GM12874 (cell line): ENCODE measurements around the gene TIMP2.

ENCODE experiments used
- TF ChIP-seq, protein P1 (sequence below): IDR thresholded peaks from 2 replicates; pipeline ENCODE4 v1.5.1; 2011; ENCODE audit warnings: low read depth, mild to moderate bottlenecking, control low read depth, low read length, moderate library complexity; ENCODE audit not compliant: insufficient read depth

Gene TIMP2

GRCh38 chr17:78905116-78905515, 20.1 kb downstream of the TIMP2 start:
- TF ChIP-seq, protein P1, sequence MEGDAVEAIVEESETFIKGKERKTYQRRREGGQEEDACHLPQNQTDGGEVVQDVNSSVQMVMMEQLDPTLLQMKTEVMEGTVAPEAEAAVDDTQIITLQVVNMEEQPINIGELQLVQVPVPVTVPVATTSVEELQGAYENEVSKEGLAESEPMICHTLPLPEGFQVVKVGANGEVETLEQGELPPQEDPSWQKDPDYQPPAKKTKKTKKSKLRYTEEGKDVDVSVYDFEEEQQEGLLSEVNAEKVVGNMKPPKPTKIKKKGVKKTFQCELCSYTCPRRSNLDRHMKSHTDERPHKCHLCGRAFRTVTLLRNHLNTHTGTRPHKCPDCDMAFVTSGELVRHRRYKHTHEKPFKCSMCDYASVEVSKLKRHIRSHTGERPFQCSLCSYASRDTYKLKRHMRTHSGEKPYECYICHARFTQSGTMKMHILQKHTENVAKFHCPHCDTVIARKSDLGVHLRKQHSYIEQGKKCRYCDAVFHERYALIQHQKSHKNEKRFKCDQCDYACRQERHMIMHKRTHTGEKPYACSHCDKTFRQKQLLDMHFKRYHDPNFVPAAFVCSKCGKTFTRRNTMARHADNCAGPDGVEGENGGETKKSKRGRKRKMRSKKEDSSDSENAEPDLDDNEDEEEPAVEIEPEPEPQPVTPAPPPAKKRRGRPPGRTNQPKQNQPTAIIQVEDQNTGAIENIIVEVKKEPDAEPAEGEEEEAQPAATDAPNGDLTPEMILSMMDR: no peak

GRCh38 chr17:78904371-78904770, 20.8 kb downstream of the TIMP2 start:
- TF ChIP-seq, protein P1: no peak

- TF ChIP-seq, protein P1: no peak
Measured at GRCh38 chr17:78903101-78903779, 21.9 kb downstream of the TIMP2 start, which contains the start of gene CEP295NL. TSS of gene CEP295NL (minus strand) at chr17:78903201. CDS start at chr17:78901828, 1,373 bp downstream.

DNA sequence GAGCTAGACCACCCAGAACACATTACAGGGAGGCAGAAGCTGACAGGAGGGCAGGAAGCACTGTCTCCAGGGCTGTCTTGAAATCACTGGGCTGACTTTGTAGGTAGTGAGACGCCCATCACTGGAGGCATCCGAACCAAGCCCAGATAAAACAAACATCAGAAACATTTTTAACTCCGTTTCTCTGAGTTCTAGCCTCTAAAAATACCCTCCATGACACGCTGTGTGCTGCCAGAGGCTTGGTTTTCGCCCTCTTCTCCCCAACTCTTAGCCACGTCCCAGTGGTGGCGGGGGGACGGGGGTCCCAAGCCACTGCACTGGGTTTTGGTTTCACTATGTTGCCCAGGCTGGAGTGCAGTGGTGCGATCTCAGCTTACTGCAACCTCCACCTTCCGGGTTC, 23.4 kb downstream of the TIMP2 start:
- TF ChIP-seq, protein P1: no peak

DNA sequence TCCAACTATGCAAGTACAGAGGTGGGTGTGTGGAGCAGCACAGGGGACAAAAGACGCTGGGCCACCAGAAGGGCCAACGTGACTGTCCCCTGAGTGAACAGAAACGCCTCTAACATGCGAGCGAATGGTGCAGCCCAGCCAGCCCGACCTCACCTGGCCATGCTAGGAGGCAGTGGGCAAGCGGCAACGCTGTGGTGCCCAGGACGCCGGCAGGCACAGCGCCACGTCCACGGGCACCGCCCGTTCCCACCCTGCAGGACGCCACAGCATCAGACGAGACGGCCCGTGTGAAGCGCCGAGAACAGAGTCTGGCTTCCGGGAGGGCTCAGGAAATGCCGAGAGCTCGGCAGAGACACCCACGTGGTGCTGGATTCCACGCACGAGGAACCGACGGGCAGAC, 24.4 kb downstream of the TIMP2 start:
- TF ChIP-seq, protein P1: no peak

DNA sequence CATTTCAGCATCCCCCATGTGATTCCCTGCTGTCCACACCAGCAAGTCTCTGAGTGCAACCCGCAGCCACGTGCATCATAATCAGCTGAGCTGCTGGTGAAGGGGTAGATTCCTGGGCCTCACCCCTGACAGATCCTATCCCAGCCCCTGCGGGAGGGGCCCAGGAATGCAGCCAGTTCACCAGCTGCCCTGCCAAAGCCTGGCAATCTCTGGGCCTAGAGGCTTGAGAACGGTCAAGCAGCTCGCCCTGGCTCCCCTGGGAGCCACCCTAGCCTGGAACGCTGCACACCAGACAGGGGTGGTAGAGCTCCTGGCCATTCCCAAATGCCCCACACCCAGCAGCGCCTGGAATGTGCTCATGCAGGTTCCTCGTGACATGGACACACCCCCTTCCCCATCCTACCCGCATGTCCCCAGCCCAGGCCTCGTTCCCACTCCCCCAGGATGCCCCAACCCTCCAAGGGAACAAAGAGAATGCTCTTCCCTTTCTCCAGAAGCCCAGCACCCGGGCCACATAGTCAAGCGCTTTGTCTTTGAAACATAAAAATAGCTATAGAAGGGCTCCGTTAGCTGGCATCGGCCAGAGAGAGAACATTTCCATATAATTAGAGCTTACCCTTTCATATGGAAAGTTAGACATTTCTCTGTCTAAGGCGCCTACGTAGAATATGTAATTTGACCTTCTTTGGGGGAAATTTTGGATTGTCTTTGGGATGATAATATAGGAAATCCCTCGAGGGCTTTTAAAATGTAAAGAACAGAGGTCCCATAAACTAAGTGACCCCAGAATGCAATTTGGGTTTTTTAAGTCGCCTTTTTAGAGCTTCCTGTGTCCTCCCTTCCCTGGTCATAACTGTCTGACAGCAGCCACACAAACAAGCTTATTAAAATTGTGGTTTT, 25.6 kb downstream of the TIMP2 start:
- TF ChIP-seq, protein P1: no peak

GRCh38 chr17:78898947-78899346, 26.2 kb downstream of the TIMP2 start:
- TF ChIP-seq, protein P1: no peak
